H1 (cell line): ENCODE results near the gene ANO2. TPM values are rescaled to one million over a fixed set of nuclear protein-coding genes. Genes with fewer than 3 reads are reported as not detected.

Experiments used
- polyA plus RNA-seq, 7 experiments: library from polyadenylated mRNA; depleted of rRNA in 3 of 7; stranded (reverse) in 5 of 7; unstranded in 2 of 7; fragments of >200 nt in 5 of 7; fragments of 200-250 nt in 2 of 7; gene quantifications; 1 replicate in 5 of 7; 2 replicates in 1 of 7; 4 replicates in 1 of 7; pipeline versions ENCODE4 v1.2.1 to v1.2.3, GENCODE V29; 2011 to 2013; ENCODE audit warnings: missing spikeins in 2 of 7, mixed read lengths in 2 of 7
- total RNA-seq: library from RNA; stranded (reverse); fragmentation: NEBNext Ultra II Directional; extraction: Animal tissue kit (Norgen Biotek cat#: 25700); gene quantifications from 2 replicates; pipeline ENCODE4 v1.2.1, GENCODE V29; 2021
- TF ChIP-seq, protein P1 (sequence below): IDR thresholded peaks from 2 replicates; pipeline ENCODE4 v1.6.1; 2011; ENCODE audit warnings: low read length, improper control_type of control experiment

ANO2 gene
- total and polyA plus RNA-seq, 2 of the 8 experiments (the other 6 are each of a cell fraction or from before 2014, with no cell fraction given): 1.9 to 5.5 TPM

GRCh38 chr12:5912437-5913334 is 32.4 kb downstream of the ANO2 start (continued):
- TF ChIP-seq, protein P1, sequence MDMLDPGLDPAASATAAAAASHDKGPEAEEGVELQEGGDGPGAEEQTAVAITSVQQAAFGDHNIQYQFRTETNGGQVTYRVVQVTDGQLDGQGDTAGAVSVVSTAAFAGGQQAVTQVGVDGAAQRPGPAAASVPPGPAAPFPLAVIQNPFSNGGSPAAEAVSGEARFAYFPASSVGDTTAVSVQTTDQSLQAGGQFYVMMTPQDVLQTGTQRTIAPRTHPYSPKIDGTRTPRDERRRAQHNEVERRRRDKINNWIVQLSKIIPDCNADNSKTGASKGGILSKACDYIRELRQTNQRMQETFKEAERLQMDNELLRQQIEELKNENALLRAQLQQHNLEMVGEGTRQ: no peak
